GM18868 (cell line): Measurements from ENCODE around the gene BACE2.
"Not testable (repeated sequence)": the region's sequence is repeated elsewhere in the genome, so short reads cannot be mapped to it uniquely, and the experiment has no call there.

Source experiments
- ATAC-seq: cut with Tn5 transposase; IDR thresholded peaks from one replicate; pipeline ENCODE4 v1.9.1; 2021; ENCODE audit warnings: mild to moderate bottlenecking, moderate library complexity; ENCODE audit not compliant: unreplicated experiment

BACE2 gene

GRCh38 chr21:41260428-41260827 is 92.5 kb downstream of the BACE2 start:
- no peak for ATAC-seq

- no peak for ATAC-seq
Observed at GRCh38 chr21:41267346-41267745, 99.4 kb downstream of the BACE2 start.

GRCh38 chr21:41269535-41269934 is 101.6 kb downstream of the BACE2 start:
- no peak for ATAC-seq

- no peak for ATAC-seq
Observed at GRCh38 chr21:41277196-41277595, 109.2 kb downstream of the BACE2 start.

GRCh38 chr21:41277846-41278245 is 109.9 kb downstream of the BACE2 start:
- ATAC-seq = no peak

GRCh38 chr21:41280115-41280919 is 112.4 kb downstream of the BACE2 start:
- ATAC-seq = no peak

- ATAC-seq = no peak
Observed at GRCh38 chr21:41282412-41282811, 114.5 kb downstream of the BACE2 start.

GRCh38 chr21:41283211-41283818 is 115.4 kb downstream of the BACE2 start:
- peak; percentile 79 for ATAC-seq

GRCh38 chr21:41289431-41289830 is 121.5 kb downstream of the BACE2 start:
- no peak for ATAC-seq

GRCh38 chr21:41290106-41290799 is 122.3 kb downstream of the BACE2 start:
- ATAC-seq = no peak

- ATAC-seq = no peak
Observed at GRCh38 chr21:41294548-41295231, 126.7 kb downstream of the BACE2 start.

GRCh38 chr21:41295721-41296254 is 127.8 kb downstream of the BACE2 start:
- ATAC-seq = no peak

- ATAC-seq = no peak
Observed at GRCh38 chr21:41302976-41303375, 135.0 kb downstream of the BACE2 start.

GRCh38 chr21:41304068-41304720 is 136.2 kb downstream of the BACE2 start:
- no peak for ATAC-seq

- ATAC-seq = no peak
Observed at GRCh38 chr21:41307219-41307618, 139.3 kb downstream of the BACE2 start.

- not testable (repeated sequence) for ATAC-seq
Observed at GRCh38 chr21:41313285-41314164, 145.6 kb downstream of the BACE2 start.

GRCh38 chr21:41315726-41316125 is 147.8 kb downstream of the BACE2 start:
- no peak for ATAC-seq

GRCh38 chr21:41316200-41317062 is 148.5 kb downstream of the BACE2 start, which contains the start of gene FAM3B:
FAM3B (plus strand) TSS chr21:41316801; CDS start chr21:41316880, 79 bp downstream.
- ATAC-seq = no peak

GRCh38 chr21:41317063-41317392 is 149.1 kb downstream of the BACE2 start:
- ATAC-seq = no peak
